HG02571 (cell line): Measurements from ENCODE around the gene EP400.
A peak's percentile ranks its signal among the peaks of the same experiment; 100 is the strongest.

Experiments
- ATAC-seq: cut with Tn5 transposase; IDR thresholded peaks from one replicate; pipeline ENCODE4 v1.9.1; 2021; ENCODE audit warnings: mild to moderate bottlenecking, moderate library complexity; ENCODE audit not compliant: unreplicated experiment

The EP400 gene, protein sequence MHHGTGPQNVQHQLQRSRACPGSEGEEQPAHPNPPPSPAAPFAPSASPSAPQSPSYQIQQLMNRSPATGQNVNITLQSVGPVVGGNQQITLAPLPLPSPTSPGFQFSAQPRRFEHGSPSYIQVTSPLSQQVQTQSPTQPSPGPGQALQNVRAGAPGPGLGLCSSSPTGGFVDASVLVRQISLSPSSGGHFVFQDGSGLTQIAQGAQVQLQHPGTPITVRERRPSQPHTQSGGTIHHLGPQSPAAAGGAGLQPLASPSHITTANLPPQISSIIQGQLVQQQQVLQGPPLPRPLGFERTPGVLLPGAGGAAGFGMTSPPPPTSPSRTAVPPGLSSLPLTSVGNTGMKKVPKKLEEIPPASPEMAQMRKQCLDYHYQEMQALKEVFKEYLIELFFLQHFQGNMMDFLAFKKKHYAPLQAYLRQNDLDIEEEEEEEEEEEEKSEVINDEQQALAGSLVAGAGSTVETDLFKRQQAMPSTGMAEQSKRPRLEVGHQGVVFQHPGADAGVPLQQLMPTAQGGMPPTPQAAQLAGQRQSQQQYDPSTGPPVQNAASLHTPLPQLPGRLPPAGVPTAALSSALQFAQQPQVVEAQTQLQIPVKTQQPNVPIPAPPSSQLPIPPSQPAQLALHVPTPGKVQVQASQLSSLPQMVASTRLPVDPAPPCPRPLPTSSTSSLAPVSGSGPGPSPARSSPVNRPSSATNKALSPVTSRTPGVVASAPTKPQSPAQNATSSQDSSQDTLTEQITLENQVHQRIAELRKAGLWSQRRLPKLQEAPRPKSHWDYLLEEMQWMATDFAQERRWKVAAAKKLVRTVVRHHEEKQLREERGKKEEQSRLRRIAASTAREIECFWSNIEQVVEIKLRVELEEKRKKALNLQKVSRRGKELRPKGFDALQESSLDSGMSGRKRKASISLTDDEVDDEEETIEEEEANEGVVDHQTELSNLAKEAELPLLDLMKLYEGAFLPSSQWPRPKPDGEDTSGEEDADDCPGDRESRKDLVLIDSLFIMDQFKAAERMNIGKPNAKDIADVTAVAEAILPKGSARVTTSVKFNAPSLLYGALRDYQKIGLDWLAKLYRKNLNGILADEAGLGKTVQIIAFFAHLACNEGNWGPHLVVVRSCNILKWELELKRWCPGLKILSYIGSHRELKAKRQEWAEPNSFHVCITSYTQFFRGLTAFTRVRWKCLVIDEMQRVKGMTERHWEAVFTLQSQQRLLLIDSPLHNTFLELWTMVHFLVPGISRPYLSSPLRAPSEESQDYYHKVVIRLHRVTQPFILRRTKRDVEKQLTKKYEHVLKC (N-terminal part only)

DNA sequence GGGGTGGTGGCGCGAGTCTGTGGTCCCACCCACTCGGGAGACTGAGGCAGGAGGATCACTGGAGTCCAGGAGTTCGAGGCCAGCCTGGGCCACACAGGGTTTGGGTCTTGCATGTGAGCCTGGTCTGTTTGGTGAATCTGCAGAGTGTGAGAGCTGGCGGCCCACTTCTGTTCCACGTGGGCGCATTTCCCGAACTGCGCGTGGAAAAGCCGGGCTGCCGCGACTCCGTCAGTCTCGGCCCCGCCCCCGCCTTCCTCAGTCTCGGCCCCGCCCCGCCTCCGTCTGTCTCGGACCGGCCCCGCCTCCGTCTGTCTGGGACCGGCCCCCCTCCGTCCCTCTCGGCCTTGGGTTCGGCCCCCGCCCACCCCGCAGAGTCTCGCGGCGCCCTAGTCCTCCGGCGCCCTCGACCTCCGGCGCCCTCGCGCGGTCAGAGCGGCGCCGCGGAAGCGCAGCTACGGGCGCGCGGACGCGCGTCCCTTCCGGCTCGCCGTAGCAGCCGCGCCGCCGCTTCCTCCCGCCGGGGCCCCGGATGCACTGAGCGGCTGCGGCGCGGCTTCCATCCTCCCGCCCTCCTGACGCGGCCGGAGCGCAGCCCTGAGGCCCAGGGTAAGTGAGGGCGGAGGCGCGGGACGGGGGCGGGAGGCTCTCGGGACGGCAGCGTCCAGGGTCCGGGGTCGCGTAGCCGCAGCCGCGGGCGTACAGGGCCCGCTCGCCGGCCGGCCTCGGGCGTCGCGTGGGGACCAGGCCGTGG, at the start of gene EP400:
Gene EP400 (plus strand): TSS at position 512 of the 751 bp plus-strand sequence. CDS start 10,678 bp downstream, outside the sequence.
- ATAC-seq, result peak; percentile 83

DNA sequence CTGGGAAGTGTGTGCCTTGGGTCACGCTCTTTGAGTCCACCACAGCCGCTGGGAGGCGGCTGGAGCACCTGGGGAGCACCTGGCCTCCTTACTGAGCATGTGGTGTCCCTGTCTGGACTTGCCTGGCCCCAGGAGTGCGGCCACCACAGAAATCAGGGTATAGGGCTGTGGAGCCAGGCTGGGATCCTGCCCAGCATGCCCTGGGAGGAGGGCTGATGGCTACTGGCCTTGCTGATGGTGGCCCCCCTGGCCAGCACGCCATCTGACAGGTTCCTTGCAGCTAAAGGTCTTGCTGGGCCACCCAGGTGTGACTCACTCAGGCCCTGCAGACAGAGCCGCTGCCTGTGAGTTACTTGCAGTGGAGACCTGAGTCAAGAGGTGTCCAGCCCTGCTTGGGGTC, 49.3 kb upstream of the EP400 start:
- no peak for ATAC-seq

DNA sequence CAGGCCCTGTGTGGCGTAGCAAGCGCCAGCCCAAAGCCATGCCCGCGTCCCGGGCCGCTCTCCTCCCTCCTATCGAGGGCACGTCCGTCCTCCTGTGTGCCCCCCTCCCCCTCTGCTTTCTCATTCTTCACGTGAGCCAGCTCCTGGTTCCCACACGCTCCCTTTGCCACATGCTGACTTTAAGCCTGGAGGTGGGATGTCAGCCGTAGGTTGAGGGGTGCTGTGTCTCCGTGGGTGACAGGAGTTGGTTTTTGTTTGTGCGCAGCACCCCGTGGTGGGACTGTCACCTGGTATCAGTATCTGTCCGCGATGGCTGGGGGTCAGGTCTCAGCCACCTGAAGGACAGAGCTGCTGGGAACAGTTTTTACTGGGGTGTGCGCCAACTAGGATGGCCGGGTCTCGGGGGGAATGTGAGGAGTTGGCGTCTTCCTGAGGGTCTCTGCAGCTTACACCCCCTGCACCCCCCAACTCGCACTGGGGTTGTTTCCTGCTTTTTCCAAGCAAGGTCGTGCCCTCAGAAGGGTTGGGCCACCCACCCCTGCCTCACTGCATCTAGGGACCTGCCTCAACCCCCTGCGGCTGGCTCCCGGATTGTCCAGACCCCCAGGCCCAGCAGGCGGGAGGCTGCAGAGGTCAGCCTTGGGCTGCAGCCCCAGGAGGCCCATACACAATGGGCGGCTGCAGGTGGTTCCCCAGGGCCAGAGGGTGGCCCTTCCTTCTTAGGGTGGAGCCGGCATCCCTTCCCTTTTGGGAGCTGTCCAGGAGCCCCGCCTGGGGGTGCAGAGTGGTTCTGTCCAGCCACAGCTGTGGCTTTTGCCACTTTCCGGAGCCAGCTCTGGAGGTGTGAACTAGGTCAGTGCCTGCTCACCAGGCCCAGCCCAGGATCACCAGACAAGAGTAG, 48.1 kb upstream of the EP400 start:
- ATAC-seq, result no peak

DNA sequence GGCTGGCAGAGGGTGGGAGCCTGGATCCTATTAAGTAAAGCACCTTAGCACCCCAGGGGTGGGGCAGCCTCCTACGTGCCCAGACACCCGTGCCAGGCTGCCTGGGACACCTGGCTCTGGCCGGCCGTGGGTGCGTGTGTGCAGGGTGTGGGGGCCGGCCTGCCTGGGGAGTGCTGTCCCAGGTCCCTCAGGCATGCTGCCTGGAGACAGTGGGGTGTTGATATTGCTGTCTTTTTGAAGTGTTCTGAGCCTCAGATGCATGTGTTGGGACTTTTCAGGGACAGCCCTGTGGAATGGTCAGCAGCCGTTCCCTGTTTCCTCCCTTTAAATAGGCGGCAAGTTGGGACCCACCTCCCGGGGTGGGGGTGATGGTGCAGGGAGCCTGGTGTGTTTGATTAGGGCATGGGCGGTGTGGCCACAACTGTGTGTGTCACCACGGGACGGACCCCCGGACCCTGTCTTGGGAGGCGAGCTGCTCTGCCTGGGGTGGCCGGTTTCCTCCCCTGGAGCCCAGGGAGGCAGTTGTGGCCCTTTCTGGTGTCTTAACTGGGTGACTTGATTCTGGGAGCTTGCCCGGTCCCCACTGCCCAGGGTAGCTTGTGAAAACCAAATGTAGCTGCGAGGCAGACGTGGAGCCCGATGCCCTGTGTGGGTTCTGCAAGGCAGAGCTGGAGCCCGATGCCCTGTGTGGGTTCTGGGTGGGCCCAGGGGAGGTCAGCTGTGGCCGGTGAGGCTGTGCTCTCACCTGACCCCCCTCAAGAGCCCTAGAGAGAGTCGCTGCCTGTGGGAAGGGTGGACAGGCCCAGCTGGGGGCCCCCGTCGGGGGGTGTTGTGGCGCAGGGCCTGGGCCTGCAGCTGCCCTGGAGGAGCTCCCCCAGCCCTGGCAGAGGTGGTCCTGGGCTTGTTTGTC, 47.2 kb upstream of the EP400 start:
- no peak for ATAC-seq

DNA sequence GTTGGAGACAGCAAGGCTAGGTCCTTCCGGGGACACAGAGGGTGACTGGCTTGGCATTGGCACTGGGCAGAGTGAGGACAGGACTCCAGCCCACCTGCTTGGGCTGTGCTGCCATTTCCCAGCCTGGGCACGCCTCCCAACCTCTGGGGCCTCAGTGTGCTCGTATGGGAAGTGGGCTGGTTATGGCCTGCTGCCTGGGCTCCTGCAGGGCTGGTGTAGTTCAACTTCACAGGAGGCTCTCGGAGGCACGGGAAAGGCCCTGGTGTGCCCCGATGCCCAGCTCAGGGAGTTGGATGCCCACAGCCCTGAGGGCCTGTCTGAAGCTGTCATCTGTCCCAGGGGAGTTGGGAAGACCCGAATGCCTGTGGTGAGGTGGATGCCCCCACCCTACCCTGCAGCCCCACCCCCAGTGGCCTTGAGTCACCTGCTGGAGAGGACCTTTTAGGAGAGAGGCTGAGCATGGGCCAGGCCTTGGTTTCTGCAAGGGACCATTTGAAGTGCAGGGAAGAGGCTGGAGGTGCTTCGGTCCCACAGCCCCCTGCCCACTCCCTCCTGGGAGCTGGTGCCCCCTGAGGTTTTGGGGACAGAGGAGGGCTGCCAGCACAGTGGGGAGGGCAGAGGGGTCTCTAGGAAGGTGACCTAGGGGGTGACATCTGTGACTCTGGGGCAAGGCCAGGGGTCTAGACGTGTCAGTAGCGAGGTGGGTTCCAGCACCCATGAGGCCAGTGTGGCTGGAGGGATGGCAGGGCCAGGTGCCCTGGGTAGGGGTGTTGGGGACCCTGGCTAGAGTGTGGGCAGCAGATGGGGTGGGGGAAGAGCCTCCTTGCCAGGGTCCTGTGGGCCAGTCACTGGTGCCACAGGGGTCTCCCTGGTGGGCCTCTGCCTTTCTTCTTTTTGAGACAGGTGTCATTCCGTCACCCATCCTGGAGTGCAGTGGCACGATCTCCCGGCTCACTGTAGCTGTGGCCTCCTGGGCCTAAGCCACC, 46.2 kb upstream of the EP400 start:
- no peak for ATAC-seq

DNA sequence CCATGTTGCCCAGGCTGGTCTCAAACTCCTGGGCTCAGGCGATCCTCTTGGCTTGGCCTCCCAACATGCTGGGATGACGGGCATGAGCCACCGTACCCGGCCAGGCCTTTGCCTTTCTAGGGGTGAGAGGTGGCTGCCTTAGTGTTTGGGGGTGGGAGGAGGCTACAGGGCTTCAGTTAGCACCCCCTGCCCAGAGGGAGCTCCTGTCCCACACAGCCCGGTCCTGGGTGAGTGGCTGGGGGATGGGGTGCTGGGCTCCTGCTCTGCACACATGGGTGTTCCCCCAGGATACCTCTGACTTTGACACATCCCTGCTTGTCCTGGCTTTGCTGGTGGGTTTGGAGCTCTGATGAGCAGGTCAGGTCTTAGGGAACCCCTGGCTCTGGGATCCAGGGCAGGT, 45.4 kb upstream of the EP400 start:
- ATAC-seq, result no peak

DNA sequence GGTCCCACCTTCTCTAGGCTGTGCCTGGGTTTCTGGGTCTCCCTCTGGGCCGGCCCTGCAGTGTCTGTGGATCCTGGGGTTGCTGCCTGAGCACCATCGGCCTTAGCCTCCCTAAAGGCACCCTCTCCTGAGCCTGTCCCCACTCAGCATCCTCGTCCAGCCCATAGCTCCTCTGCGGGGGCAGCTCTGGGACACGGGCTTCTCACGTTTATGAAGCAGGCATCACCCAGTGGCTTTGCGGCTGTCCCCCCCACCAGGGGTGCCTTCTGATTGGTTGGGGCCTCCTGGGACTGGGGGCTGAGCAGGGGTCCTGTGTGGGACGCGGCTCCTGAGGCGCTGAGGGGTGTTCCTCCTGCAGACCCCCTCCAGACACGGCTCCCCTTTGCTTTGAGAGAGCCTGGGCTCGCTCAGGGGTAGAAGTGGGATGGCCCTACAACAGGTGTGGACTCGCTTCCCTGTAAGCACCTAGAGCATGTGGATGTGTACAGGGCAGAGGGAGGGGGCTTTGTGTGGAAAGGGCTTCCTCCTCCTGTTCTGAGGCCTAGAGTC, 44.6 kb upstream of the EP400 start:
- no peak for ATAC-seq

DNA sequence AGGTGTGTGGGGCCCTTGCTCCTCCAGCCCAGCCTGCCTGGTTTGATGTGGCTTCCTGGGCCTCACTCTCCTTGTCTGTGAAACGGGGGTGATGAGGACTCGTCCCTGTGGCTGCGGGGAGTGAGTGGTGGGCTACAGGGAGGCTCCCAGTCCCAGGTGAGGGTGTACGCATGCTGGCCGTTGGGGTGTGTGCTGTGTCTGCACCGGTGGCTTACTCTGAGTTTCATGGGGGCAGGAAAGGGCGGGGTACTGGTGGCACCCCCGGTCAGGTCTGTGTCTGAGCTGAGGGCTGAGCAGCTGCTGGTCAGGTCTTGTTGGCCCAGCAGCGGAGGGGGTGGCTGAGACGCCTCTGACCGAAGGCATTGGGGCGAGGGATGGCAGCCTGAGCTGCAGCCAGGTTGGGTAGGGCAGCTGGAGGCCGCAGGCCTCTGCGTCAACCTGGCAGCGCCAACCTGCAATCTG, 44.1 kb upstream of the EP400 start:
- no peak for ATAC-seq

DNA sequence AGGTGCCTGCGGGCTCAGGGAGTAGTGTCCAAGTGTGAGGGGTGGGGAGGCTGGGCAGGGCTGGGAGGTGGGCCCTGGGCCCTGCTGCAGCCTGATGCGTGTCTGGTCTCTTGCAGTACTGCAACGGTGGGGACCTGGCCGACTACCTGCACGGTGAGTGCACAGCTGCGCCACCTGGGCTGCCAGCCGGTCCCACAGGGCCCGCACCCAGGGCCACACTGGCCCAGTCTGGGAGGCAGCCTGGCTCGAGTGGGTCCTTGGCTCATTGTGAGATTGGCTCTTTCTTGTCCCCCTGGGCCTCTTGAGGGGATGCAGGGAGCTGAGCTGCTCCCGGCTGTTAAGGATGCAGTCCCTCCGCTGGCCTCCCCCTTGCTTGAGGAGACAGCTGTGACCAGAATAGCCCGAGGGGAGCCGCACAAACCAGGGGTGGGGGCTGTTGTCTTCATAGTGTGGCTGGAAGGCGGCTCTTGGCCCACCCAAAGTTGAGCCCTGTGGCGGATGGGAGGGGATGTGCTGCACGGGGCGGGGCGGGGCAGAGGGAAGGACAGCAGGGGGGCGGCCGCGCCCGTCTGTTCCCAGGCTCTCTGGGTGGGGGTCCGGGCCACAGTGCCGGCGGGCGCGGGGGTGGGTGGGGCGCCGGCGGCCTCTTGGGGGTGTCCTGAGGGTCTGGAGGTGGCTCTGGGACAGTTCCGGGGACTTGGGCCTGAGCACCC, 42.2 kb upstream of the EP400 start:
- no peak for ATAC-seq

DNA sequence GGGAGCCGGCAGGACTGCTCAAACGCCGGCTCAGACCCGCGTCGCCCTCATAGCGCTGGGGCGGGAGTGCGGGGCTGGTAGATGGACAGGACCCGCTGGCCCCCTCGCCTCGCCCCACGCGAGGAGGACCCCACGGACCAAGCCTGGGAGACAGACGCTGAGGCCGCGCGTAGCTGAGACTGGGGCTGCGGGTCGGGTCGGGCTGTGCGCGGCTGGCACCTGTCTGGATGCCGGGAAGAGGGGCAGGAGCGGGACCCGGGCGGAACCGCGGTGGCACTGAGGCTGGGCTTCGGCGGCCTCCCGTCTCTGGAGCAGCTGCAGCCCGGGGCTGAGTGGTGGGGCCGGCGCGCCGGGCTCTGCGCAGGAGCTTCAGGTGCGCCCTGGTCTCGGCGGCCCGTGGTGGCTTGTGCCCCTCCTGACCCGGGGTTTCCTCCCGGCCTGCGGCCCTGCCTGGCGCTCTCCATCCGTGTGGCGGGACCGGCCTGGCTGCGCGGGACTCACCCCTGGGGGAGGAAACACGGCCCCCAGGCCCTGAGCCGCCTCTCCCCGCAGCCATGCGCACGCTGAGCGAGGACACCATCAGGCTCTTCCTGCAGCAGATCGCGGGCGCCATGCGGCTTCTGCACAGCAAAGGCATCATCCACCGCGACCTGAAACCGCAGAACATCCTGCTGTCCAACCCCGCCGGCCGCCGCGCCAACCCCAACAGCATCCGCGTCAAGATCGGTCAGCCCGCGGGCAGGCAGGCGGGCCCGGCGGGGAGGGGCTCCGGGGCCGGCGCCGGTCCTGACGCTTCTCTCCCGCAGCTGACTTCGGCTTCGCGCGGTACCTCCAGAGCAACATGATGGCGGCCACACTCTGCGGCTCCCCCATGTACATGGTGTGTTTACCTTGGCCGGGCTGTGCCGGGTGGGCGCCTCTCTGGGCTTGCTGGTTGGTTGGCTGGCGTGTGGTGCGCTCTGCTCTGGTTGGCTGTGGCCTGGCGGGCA, 41.4 kb upstream of the EP400 start:
- ATAC-seq, result no peak

DNA sequence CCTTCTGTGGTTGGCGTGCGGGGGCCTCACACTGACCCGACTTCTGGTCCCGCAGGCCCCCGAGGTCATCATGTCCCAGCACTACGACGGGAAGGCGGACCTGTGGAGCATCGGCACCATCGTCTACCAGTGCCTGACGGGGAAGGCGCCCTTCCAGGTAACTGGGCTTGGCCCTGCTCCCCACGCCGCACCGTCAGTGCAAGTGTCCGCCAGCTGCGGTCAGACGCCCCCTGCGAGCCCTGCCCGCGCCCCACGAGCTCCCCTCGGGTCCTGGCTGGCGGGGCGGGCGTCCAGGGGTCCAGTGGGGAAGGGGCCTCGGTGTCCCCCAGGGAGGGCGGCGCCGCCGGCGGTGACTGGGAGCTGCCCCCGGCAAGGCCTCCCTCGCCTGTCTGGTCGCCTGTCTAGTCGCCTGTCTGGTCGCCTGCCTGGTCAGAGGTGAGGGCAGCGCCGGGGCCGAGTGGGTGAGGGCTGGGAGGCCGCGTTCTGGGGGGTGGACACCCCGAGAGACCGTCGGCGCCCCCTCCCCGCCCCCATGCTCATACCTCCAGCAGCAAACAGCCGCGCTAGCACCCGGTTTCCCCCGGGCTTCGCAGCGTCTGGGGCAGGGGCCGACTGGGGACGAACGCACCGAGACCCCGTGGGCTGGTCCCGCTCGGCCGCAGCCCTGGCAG, 40.5 kb upstream of the EP400 start:
- no peak for ATAC-seq

DNA sequence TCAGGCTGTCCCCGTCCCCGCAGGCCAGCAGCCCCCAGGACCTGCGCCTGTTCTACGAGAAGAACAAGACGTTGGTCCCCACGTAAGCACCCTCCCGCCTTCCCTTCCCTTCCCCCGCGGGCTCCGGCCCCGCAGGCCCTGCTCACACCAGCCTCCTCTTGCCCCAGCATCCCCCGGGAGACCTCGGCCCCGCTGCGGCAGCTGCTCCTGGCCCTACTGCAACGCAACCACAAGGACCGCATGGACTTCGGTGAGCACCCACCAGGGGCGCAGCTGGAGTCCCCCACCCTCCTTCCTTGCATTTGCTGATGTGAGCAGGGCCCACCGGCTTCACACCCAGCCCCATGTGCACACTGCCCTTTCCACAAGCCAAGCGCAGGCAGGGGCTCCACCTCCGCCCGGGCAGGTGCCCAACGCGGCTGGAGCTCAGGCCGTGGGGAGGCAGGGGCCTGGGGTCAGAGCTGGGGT, 40.0 kb upstream of the EP400 start:
- no peak for ATAC-seq

DNA sequence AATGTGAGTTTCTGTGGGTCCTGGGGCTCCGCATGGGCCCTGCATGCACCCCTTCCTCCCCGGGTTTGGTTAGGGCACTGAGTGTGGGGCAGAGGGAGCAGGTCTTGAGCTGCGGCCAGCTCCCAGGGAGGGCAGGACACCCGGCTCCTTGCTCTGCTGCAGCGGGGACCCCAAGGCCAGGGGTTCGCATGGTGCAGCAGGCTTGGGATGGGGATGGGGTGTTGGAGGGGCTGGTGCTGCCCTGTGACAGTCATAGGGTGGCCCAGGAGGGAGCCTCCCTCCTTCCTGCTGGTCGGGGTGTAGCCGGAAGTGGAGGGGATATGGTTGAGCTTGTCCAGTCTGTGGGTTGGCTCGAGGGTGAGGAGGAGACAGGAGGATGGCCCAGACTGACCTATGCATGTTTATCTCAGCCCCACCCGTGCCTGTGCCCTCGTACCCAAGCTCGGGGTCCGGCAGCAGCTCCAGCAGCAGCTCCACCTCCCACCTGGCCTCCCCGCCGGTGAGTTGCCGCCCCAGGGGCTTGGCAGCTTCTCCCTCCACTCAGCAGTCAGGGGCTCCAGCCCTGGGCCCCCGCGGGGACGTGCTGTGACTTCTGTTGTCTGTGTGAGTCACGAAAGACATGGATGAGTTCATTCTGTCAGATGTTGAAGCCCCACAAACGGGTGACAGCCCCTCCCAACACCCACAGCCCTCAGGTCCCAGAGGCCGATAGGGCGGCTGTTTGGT, 39.3 kb upstream of the EP400 start:
- no peak for ATAC-seq
